GM12875 (cell line): Measurements from ENCODE around the gene MBIP.

Source experiments
- H3K4me3 ChIP-seq: one replicate; pipeline ENCODE4 v1.5.1; 2011; ENCODE audit warnings: low read depth, low read length, control low read depth
- CTCF ChIP-seq: IDR thresholded peaks from 2 replicates; pipeline ENCODE4 v1.5.1; 2011; ENCODE audit warnings: low read depth, mild to moderate bottlenecking, control low read depth, inconsistent platforms, low read length, moderate library complexity, borderline replicate concordance; ENCODE audit not compliant: insufficient read depth

Gene MBIP

GRCh38 chr14:36313206-36313605 is 7.2 kb downstream of the MBIP start:
- TF ChIP-seq CTCF: no peak
- H3K4me3 ChIP-seq: no peak overlapping the region

- TF ChIP-seq CTCF: no peak
- no peak overlapping the region for H3K4me3 ChIP-seq
These were observed 13.6 kb downstream of the MBIP start for GRCh38 chr14:36306836-36307235.

- TF ChIP-seq CTCF: no peak
- H3K4me3 ChIP-seq: no peak overlapping the region
These were observed 15.5 kb downstream of the MBIP start for GRCh38 chr14:36304895-36305294.

GRCh38 chr14:36303960-36304359 is 16.5 kb downstream of the MBIP start:
- no peak overlapping the region for H3K4me3 ChIP-seq
- no peak for TF ChIP-seq CTCF

DNA sequence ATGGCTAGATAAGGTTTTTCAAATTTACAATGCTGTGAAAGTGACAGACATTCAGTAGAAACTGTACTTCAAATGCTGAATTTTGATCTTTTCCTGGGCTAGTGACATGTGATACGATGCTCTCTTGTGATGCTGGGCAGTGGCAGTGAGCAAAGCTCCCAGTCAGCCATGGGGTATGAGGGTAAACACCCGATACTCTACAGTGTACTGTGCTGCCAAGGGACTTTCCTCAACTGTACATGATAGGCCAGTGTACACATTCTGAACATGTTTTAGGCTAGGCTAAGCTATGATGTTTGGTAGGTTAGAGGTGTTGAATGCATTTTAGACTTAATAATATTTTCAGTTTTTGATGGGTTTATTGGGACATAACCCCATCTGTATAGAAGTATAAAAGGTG is 17.6 kb downstream of the MBIP start:
- H3K4me3 ChIP-seq: no peak overlapping the region
- TF ChIP-seq CTCF: no peak

DNA sequence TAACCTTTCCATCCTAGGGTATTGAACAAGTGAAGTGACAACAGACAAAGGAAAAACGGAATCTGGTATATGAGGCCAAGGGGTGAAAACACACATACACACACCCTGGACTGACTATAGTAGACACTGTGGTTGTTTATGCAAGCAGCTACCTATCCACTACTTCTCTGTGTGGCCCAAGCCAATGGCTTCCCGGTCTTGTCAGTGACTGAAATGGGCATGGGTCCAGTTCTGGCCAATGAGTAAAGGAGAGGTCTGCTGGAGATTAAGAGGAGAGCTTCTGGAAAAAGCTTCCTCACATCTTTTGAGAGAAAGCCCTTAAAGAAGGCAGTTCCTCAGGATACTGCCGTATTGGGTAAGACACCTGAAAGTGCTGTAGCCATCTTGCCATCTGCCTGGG is 19.3 kb downstream of the MBIP start:
- TF ChIP-seq CTCF: no peak
- H3K4me3 ChIP-seq: no peak overlapping the region

DNA sequence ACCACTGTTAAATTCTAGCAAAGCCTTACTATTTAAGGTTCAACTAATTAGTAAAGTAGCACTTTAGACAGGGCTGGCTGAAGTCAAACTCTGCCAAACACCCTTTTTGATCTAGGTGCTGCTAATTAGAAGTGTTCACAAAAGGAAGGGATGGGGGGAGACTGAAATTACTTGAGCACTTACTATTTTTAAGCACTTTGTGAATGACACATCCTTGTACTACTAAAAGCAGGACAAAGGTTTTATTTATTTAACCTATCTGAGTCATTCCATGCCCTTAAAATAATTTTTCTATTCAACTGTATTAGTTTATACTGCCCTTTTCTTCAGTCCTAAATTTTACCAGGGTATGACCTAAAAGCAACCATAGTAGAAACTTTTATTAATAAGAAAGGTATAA is 20.1 kb downstream of the MBIP start:
- no peak overlapping the region for H3K4me3 ChIP-seq
- no peak for TF ChIP-seq CTCF
